HL-60 (cell line): ENCODE data around the gene SIPA1.

Experiments used
- CTCF ChIP-seq: IDR thresholded peaks from one replicate; pipeline ENCODE4 v1.5.1; 2011; ENCODE audit warnings: low read length, control low read depth, inconsistent platforms; ENCODE audit not compliant: insufficient read depth
- POLR2AphosphoS5 ChIP-seq: IDR thresholded peaks from 2 replicates; pipeline ENCODE4 v1.6.1; 2012; ENCODE audit warnings: low read depth
- SPI1 ChIP-seq: IDR thresholded peaks from 2 replicates; pipeline ENCODE4 v1.6.1; 2012; ENCODE audit warnings: low read depth, mild to moderate bottlenecking, borderline replicate concordance

- TF ChIP-seq POLR2AphosphoS5 (no peak), CTCF (no peak), SPI1 (no peak)
These were observed 17.9 kb downstream of the SIPA1 start for GRCh38 chr11:65655570-65656332.
